ENCODE data around the gene OR6K2.

The OR6K2 gene

GRCh38 chr1:158685085-158685484, 15.4 kb downstream of the OR6K2 start:
- DNase-seq, result no peak

- no peak for DNase-seq
Observed at GRCh38 chr1:158681606-158682005, 18.8 kb downstream of the OR6K2 start.

- no peak for DNase-seq
Observed at GRCh38 chr1:158679289-158679688, 21.2 kb downstream of the OR6K2 start.

GRCh38 chr1:158675563-158676323, 24.7 kb downstream of the OR6K2 start:
- DNase-seq, result no peak

GRCh38 chr1:158674302-158674701, 26.1 kb downstream of the OR6K2 start:
- DNase-seq, result no peak

GRCh38 chr1:158666037-158666436, 34.4 kb downstream of the OR6K2 start:
- DNase-seq, result no peak

- no peak for DNase-seq
Observed at GRCh38 chr1:158654571-158654970, 45.9 kb downstream of the OR6K2 start.

- no peak for DNase-seq
Observed at GRCh38 chr1:158654086-158654485, 46.4 kb downstream of the OR6K2 start.

GRCh38 chr1:158652721-158653334, 47.6 kb downstream of the OR6K2 start:
- DNase-seq, result no peak
